Caco-2 (cell line): ENCODE results near the gene CPZ. TPM values are rescaled to one million over a fixed set of nuclear protein-coding genes. Genes with fewer than 3 reads are reported as not detected.

Source experiments
- BruUV-seq: library from RNA; stranded (reverse); fragments of 400-500 nt; replicated peaks from 2 replicates; lab custom pipeline; 2021; lab: Mats Ljungman, UMichigan
- CTCF ChIA-PET: fragments of 300-600 bp; sonication (Branson Sonifier 250); formaldehyde crosslinking; loops from one replicate; lab custom pipeline; 2022; ENCODE audit warnings: antibody characterized with exemption; lab: Charles Lee
- POLR2A ChIA-PET: fragments of 300-600 bp; sonication (Branson Sonifier 250); formaldehyde crosslinking; loops from one replicate; lab custom pipeline; 2022; ENCODE audit warnings: antibody characterized with exemption; lab: Charles Lee
- DNase-seq, 2 experiments: peaks; one replicate each; pipeline versions ENCODE4 v3.0.0 to v3.0.0-alpha.2; 2020 to 2022
- H3K27me3 ChIP-seq: replicated peaks from 2 replicates; pipeline ENCODE4 v1.6.0; 2011; ENCODE audit warnings: low read length; ENCODE audit not compliant: control insufficient read depth, insufficient read depth
- H3K36me3 ChIP-seq: 2 replicates; pipeline ENCODE4 v1.5.1; 2011; ENCODE audit warnings: low read length; ENCODE audit not compliant: control insufficient read depth, insufficient read depth
- H3K4me1 ChIP-seq: fragments of 250-450 bp; sonication (Bioruptor Pico); 2 replicates; pipeline ENCODE4 v1.5.1; 2020; ENCODE audit warnings: mild to moderate bottlenecking
- H3K4me3 ChIP-seq: 2 replicates; pipeline ENCODE4 v1.5.1; 2011; ENCODE audit warnings: low read depth, mild to moderate bottlenecking, control low read depth, low read length
- H3K9me3 ChIP-seq: fragments of 250-450 bp; sonication (Bioruptor Pico); 2 replicates; pipeline ENCODE4 v1.5.1; 2020; ENCODE audit warnings: mild to moderate bottlenecking, moderate library complexity
- H3K27ac Mint-ChIP-seq: one replicate; pipeline ENCODE4 v1.8.0; 2022; ENCODE audit warnings: mixed read lengths; ENCODE audit not compliant: unreplicated experiment
- H3K27me3 Mint-ChIP-seq: one replicate; pipeline ENCODE4 v1.8.0; 2022; ENCODE audit warnings: mixed read lengths; ENCODE audit not compliant: insufficient read depth, unreplicated experiment
- H3K36me3 Mint-ChIP-seq: one replicate; pipeline ENCODE4 v1.8.0; 2022; ENCODE audit warnings: mild to moderate bottlenecking, mixed read lengths; ENCODE audit not compliant: insufficient read depth, unreplicated experiment
- H3K4me1 Mint-ChIP-seq: one replicate; pipeline ENCODE4 v1.8.0; 2022; ENCODE audit warnings: low read depth, mixed read lengths; ENCODE audit not compliant: unreplicated experiment
- H3K4me3 Mint-ChIP-seq: one replicate; pipeline ENCODE4 v1.8.0; 2022; ENCODE audit warnings: mild to moderate bottlenecking, moderate library complexity, mixed read lengths; ENCODE audit not compliant: unreplicated experiment
- H3K9me3 Mint-ChIP-seq: one replicate; pipeline ENCODE4 v1.8.0; 2022; ENCODE audit warnings: mixed read lengths; ENCODE audit not compliant: unreplicated experiment
- intact Hi-C: fragments of 100-400 bp; cut with micrococcal nuclease; formaldehyde crosslinking; loops from one replicate; pipeline ENCODE4 v1.10.0; 2022; ENCODE audit not compliant: unreplicated experiment
- total RNA-seq: library from RNA; stranded (reverse); gene quantifications from 2 replicates; pipeline ENCODE4 v1.2.3, GENCODE V29; 2022
- TF ChIP-seq, protein P1 (sequence below), 2 experiments: fragments of 200-600 bp in 1 of 2; IDR thresholded peaks; 1 replicate in 1 of 2; 2 replicates in 1 of 2; pipeline versions ENCODE4 v1.5.1 to v1.8.0; 2011 to 2022; ENCODE audit warnings: antibody characterized with exemption in 1 of 2, control low read depth in 1 of 2, inconsistent platforms in 1 of 2, low read depth in 1 of 2, low read length in 1 of 2, mild to moderate bottlenecking in 1 of 2, moderate library complexity in 1 of 2; ENCODE audit not compliant: insufficient read depth in 1 of 2, severe bottlenecking in 1 of 2, unreplicated experiment in 1 of 2

CPZ gene
- total RNA-seq, 1 experiment from 2014 or later, result 7.7 TPM

DNA sequence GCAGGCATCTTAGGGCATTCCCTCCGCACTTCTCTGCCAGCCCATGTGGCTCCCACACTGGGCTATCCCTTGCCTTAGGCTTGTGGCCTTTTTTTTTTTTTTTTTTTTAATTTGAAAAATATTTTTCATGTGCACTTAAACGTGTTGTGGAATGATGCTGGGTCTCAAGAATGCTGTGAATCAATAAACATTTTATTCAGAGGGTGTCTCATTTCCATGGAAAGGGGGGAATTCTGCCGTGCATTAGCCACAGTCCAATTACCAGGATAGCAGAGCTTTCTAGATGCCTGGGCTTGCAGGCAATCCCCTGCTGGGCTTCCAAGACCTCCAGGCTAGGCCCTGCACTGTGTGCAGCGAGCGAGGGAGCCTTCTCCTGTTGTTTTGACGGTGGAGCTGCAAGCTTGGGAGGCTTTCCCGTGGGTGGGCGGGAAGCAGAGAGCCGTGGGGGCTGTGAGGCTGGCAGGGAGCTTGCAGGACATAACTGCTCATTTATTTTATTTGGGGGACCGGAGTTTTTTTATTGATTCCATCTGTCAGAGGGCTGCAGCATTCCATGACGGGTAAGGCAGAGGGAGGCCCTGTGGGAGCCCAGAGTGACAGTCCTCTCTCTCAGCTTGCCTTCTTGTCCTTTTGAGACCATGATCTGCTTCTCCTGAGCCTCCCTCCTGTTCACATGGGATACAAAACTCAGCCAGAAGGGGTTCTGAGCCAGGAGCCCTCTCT lies 2.6 kb upstream of the CPZ start:
- Histone ChIP-seq H3K4me1 (peaks cover 17% of the 10 kb centered on the region), H3K4me3 (no peak overlapping the region), H3K27me3 (no peaks in the 10 kb centered on the region; the same call in 1 of the 2 replicates), H3K9me3 (no peaks in the 10 kb centered on the region), H3K36me3 (no peaks in the 10 kb centered on the region)
- H3K27ac Mint-ChIP-seq, result no peak overlapping the region
- POLR2A ChIA-PET, result no interaction called here
- peaks cover 2% of the 10 kb centered on the region for H3K27me3 Mint-ChIP-seq
- no peak overlapping the region for H3K4me3 Mint-ChIP-seq
- CTCF ChIA-PET, result interaction anchor here (0.7 kb wide), 1 partner anchor 149 kb away, joined by 5 read pairs; the partner anchor contains the start of gene TRMT44
- DNase-seq, result no peak
- TF ChIP-seq, protein P1, sequence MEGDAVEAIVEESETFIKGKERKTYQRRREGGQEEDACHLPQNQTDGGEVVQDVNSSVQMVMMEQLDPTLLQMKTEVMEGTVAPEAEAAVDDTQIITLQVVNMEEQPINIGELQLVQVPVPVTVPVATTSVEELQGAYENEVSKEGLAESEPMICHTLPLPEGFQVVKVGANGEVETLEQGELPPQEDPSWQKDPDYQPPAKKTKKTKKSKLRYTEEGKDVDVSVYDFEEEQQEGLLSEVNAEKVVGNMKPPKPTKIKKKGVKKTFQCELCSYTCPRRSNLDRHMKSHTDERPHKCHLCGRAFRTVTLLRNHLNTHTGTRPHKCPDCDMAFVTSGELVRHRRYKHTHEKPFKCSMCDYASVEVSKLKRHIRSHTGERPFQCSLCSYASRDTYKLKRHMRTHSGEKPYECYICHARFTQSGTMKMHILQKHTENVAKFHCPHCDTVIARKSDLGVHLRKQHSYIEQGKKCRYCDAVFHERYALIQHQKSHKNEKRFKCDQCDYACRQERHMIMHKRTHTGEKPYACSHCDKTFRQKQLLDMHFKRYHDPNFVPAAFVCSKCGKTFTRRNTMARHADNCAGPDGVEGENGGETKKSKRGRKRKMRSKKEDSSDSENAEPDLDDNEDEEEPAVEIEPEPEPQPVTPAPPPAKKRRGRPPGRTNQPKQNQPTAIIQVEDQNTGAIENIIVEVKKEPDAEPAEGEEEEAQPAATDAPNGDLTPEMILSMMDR (IDR thresholded peaks at IDR 0.05; ENCODE audit: insufficient read depth in 1 of 2, low read depth in 1 of 2, low read length in 1 of 2, severe bottlenecking in 1 of 2, unreplicated experiment in 1 of 2), result no peak
- no TSS peak for BruUV-seq
- peaks cover 6% of the 10 kb centered on the region for H3K4me1 Mint-ChIP-seq
- no peaks in the 10 kb centered on the region for H3K36me3 Mint-ChIP-seq
- no peaks in the 10 kb centered on the region for H3K9me3 Mint-ChIP-seq
- intact Hi-C loops, result loop anchor here (5.0 kb wide), 1 partner anchor 33 kb away; no protein-coding TSS in a partner anchor

DNA sequence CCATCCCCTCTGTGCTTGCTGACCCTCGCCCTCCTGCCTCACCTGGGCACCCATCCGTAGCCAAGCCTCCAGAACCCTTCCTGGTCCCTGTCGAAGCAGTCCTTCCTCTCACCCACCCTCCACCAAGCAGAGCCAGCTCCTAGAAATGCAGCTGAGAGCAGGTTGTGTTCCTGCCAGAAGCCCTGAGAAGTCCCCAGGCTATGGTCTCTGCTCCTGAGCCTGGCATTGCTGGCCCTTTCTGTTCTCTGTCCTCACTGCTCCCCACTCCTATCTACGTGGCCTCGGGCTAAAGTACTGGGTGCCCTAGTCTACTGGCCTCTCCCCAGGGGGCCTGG lies 2.1 kb upstream of the CPZ start:
- no peaks in the 10 kb centered on the region for H3K36me3 Mint-ChIP-seq
- BruUV-seq, result no TSS peak
- intact Hi-C loops, result loop anchor here (5.0 kb wide), 1 partner anchor 33 kb away; no protein-coding TSS in a partner anchor
- DNase-seq, result no peak
- TF ChIP-seq, protein P1 (IDR thresholded peaks at IDR 0.05; ENCODE audit: insufficient read depth in 1 of 2, low read depth in 1 of 2, low read length in 1 of 2, severe bottlenecking in 1 of 2, unreplicated experiment in 1 of 2), result no peak
- Histone ChIP-seq H3K4me1 (peaks cover 17% of the 10 kb centered on the region), H3K4me3 (no peak overlapping the region), H3K27me3 (no peaks in the 10 kb centered on the region; the same call in 1 of the 2 replicates), H3K36me3 (no peaks in the 10 kb centered on the region), H3K9me3 (no peaks in the 10 kb centered on the region)
- H3K9me3 Mint-ChIP-seq, result no peaks in the 10 kb centered on the region
- H3K4me1 Mint-ChIP-seq, result peaks cover 6% of the 10 kb centered on the region
- no peak overlapping the region for H3K27ac Mint-ChIP-seq
- ChIA-PET CTCF (no interaction called here), POLR2A (no interaction called here)
- H3K4me3 Mint-ChIP-seq, result no peak overlapping the region
- peaks cover 2% of the 10 kb centered on the region for H3K27me3 Mint-ChIP-seq

DNA sequence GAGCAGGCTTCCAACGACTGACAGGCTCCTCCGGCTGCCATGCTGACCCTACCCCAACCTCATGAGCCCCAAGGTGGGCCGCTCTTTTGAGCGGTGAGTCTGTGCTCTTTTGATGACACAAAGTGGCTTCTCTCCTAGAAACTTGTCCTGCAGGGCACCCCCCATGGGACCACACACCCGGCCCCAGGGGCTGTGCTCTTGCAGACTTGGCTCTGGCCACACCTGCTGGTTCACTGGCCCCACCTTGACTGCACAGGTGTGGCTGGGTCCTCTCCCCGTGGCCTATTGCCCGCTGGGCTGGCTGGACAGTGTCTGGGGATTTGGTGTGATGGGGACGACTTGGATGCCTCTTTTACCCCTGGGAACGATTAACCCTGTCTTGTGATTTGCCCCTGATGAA lies 1.5 kb upstream of the CPZ start:
- BruUV-seq, result no TSS peak
- Histone ChIP-seq H3K36me3 (no peaks in the 10 kb centered on the region), H3K9me3 (no peaks in the 10 kb centered on the region), H3K4me3 (no peak overlapping the region), H3K27me3 (no peaks in the 10 kb centered on the region; the same call in 1 of the 2 replicates), H3K4me1 (peaks cover 17% of the 10 kb centered on the region)
- no peak for DNase-seq
- ChIA-PET CTCF (no interaction called here), POLR2A (no interaction called here)
- no peaks in the 10 kb centered on the region for H3K9me3 Mint-ChIP-seq
- intact Hi-C loops, result loop anchor here (5.0 kb wide), 1 partner anchor 34 kb away; no protein-coding TSS in a partner anchor
- TF ChIP-seq, protein P1 (IDR thresholded peaks at IDR 0.05; ENCODE audit: insufficient read depth in 1 of 2, low read depth in 1 of 2, low read length in 1 of 2, severe bottlenecking in 1 of 2, unreplicated experiment in 1 of 2), result no peak
- peaks cover 6% of the 10 kb centered on the region for H3K4me1 Mint-ChIP-seq
- no peak overlapping the region for H3K27ac Mint-ChIP-seq
- no peak overlapping the region for H3K4me3 Mint-ChIP-seq
- H3K27me3 Mint-ChIP-seq, result peaks cover 2% of the 10 kb centered on the region
- H3K36me3 Mint-ChIP-seq, result no peaks in the 10 kb centered on the region
